Gastrocnemius medialis (tissue), 4 donors: Measurements from ENCODE around the gene RUNDC3A.

Experiments
- CTCF ChIP-seq, 5 experiments: fragments of 450-650 bp in 3 of 5; fragments of 200-600 bp in 2 of 5; sonication (generic) in 2 of 5; IDR thresholded peaks in 4 of 5; conservative IDR thresholded peaks in 1 of 5; 1 replicate in 4 of 5; 2 replicates in 1 of 5; pipeline ENCODE4 v1.5.1; 2016 to 2019; ENCODE audit warnings: antibody characterized with exemption in 5 of 5, mild to moderate bottlenecking in 3 of 5, moderate library complexity in 3 of 5
- POLR2A ChIP-seq, 2 donors: fragments of 450-650 bp; IDR thresholded peaks; one replicate each; pipeline ENCODE4 v1.6.1; 2017; ENCODE audit warnings: antibody characterized with exemption in 2 of 2, mild to moderate bottlenecking in 2 of 2, moderate library complexity in 2 of 2

GRCh38 chr17:44338702-44339101 lies 30.3 kb downstream of the RUNDC3A start:
- TF ChIP-seq POLR2A (IDR thresholded peaks at IDR 0.05) (no peak), CTCF (IDR thresholded peaks at IDR 0.05 in 4 of 5, conservative IDR thresholded peaks at IDR 0.05 in 1 of 5) (no peak)
